BJ (cell line): ENCODE results near the gene PHF2. TPM values are rescaled to one million over a fixed set of nuclear protein-coding genes. Genes with fewer than 3 reads are reported as not detected.

Experiments used
- CTCF ChIA-PET: fragments of 350-600 bp; formaldehyde crosslinking; extraction: SDS; loops from one replicate; lab custom pipeline; 2021; ENCODE audit warnings: antibody characterized with exemption, inconsistent platforms; lab: Yijun Ruan, JAX
- POLR2A ChIA-PET: fragments of 300-600 bp; sonication (Branson Sonifier 250); formaldehyde crosslinking; extraction: SDS; loops from one replicate; lab custom pipeline; 2021; ENCODE audit warnings: antibody characterized with exemption; lab: Charles Lee
- DNase-seq: peaks from one replicate; pipeline ENCODE4 v3.0.0-alpha.2; 2011; ENCODE audit warnings: low read depth
- H3K27me3 ChIP-seq: 2 replicates; pipeline ENCODE4 v1.6.0; 2011; ENCODE audit warnings: low read length; ENCODE audit not compliant: control insufficient read depth, insufficient read depth
- H3K36me3 ChIP-seq: 2 replicates; pipeline ENCODE4 v1.5.1; 2011; ENCODE audit warnings: low read length; ENCODE audit not compliant: control insufficient read depth, insufficient read depth
- H3K4me3 ChIP-seq: 2 replicates; pipeline ENCODE4 v1.5.1; 2011; ENCODE audit warnings: low read depth, mild to moderate bottlenecking, control low read depth, low read length
- polyA plus RNA-seq: library from polyadenylated mRNA; depleted of rRNA; stranded (reverse); fragments of >200 nt; gene quantifications from 2 replicates; pipeline ENCODE4 v1.2.3, GENCODE V29; 2011
- TF ChIP-seq, protein P1 (sequence below): IDR thresholded peaks from 2 replicates; pipeline ENCODE4 v1.5.1; 2011; ENCODE audit warnings: low read depth, mild to moderate bottlenecking, control low read depth, inconsistent platforms, low read length, moderate library complexity; ENCODE audit not compliant: insufficient read depth

PHF2 gene
- polyA plus RNA-seq, 1 experiment = 9.4 TPM

DNA sequence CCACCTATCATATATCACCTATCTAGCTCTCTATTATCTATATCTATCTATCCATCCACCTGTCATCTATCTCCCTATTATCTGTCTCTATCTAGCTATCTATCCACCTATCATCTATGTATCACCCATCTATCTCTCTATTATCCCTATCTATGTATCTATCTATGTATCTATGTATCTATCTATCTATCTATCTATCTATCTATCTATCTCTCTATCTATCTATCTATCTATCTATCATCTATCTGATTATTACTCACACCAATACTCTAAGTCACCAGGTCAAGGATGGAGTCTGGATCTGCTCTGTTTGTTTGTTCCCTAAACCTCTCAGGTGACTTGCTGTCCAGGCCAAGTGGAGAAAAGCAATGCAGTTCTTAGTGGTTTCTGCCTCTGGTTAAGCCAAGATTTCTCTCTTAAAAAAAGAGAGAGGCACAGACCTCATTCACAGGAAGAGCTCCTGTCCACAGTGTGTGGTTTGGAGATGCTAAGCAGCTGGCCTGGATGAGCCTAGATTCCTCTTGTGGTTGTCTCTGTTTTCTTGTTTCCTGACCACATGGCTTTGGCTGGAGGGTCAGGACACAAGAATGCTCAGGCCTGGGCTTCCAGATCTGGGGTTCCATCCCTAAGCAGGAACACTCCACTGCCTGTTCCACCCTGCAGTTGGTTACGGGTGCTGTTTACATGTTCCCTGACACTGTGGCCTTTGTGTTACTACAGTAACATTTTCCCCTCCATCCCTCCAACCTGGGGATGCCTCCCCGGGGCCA lies 133.4 kb downstream of the PHF2 start:
- no peak for DNase-seq
- ChIA-PET CTCF (no interaction called here), POLR2A (no interaction called here)
- Histone ChIP-seq H3K27me3 (no peaks in the 10 kb centered on the region), H3K4me3 (no peak overlapping the region), H3K36me3 (no peaks in the 10 kb centered on the region)
- TF ChIP-seq, protein P1, sequence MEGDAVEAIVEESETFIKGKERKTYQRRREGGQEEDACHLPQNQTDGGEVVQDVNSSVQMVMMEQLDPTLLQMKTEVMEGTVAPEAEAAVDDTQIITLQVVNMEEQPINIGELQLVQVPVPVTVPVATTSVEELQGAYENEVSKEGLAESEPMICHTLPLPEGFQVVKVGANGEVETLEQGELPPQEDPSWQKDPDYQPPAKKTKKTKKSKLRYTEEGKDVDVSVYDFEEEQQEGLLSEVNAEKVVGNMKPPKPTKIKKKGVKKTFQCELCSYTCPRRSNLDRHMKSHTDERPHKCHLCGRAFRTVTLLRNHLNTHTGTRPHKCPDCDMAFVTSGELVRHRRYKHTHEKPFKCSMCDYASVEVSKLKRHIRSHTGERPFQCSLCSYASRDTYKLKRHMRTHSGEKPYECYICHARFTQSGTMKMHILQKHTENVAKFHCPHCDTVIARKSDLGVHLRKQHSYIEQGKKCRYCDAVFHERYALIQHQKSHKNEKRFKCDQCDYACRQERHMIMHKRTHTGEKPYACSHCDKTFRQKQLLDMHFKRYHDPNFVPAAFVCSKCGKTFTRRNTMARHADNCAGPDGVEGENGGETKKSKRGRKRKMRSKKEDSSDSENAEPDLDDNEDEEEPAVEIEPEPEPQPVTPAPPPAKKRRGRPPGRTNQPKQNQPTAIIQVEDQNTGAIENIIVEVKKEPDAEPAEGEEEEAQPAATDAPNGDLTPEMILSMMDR = no peak

DNA sequence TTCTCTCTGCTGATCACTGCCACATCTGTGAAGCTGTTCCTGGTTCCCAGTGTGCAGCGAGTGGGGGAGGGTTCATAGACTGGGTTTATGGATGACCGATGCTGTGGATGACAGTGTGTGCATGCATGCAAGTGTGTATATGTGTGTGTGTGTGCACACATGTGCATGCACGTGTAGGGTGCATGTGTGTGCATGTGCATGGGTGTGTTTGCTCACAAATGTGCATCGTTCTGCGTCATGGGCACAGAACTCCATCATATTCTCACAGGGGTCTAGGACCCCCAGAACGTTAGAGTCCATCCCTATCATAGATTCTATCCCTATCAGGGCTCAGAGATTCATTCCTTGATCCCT lies 134.0 kb downstream of the PHF2 start:
- POLR2A ChIA-PET = no interaction called here
- TF ChIP-seq, protein P1 = no peak
- Histone ChIP-seq H3K27me3 (no peaks in the 10 kb centered on the region), H3K4me3 (no peak overlapping the region), H3K36me3 (no peaks in the 10 kb centered on the region)
- CTCF ChIA-PET = no interaction called here
- DNase-seq = no peak

DNA sequence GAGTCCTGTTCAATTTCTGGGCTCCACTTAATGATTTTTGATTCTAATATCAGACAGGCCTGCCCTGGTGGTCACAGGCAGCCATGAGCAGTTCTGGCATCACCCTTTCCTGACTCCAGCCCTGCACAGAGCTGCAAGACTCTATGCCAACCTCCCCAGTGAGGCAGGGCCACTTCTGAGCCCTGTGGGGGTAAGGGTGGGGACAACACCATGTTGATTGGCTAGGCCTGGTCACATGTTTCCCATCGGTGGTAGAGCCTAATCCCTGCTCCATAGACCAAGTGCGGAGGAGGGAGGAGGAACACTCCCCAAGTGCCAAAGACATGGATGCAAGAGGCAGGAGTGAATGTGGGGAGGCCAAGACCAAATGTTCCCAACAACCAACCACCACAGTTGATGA lies 134.6 kb downstream of the PHF2 start:
- Histone ChIP-seq H3K36me3 (no peaks in the 10 kb centered on the region), H3K4me3 (no peak overlapping the region), H3K27me3 (no peaks in the 10 kb centered on the region)
- no peak for DNase-seq
- POLR2A ChIA-PET = no interaction called here
- TF ChIP-seq, protein P1 = no peak
- CTCF ChIA-PET = no interaction called here

DNA sequence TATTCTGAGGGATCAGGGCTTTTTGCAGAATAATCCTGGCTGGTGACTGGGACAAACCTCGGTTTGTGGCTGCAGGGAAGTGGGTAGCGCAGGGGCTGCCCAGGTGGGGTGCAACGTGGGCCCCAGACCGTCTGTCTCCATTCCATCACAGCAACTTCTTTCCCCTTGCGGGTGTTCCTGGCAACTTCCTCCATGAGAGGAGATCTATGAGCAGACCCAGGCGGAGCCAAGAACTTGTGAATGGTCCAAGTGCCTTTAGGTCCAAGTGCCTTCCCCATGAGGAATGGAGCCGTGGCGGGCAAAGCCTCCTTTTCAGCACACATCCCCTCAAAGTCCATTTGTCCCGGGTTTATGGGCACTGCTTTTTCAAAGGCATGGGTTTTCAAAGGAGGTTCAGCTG lies 136.5 kb downstream of the PHF2 start:
- H3K27me3 ChIP-seq = no peaks in the 10 kb centered on the region
- DNase-seq = no peak

DNA sequence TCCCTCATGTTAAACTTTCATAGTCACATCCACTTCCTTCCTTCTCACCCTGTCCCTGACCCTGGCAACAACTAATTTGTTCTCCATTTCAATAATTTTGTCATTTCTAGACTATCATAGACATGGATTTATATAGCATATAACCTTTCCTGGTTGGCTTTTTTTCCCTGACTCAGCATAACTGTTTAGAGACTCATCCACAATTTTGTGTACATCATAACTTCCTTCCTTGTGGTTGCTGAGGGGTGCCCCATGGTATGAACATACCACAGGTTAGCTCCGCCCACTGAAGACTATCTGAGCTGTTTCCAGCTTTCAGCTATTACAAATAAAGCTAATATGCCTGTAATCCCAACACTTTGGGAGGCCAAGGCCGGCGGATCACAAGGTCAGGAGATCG lies 137.3 kb downstream of the PHF2 start:
- ChIA-PET POLR2A (no interaction called here), CTCF (interaction anchor here (0.7 kb wide), 1 partner anchor 31 kb away, joined by 3 read pairs; no protein-coding TSS in a partner anchor)
- DNase-seq = no peak
- Histone ChIP-seq H3K27me3 (no peaks in the 10 kb centered on the region), H3K4me3 (no peak overlapping the region), H3K36me3 (no peaks in the 10 kb centered on the region)
- TF ChIP-seq, protein P1 = no peak

More for the DNA sequence above, 136.5 kb downstream of the PHF2 start:
- POLR2A ChIA-PET = no interaction called here
- TF ChIP-seq, protein P1 = no peak
- CTCF ChIA-PET = no interaction called here
- no peaks in the 10 kb centered on the region for H3K36me3 ChIP-seq
- H3K4me3 ChIP-seq = no peak overlapping the region
